K562 (cell line): ENCODE results near the gene TPD52L2. TPM values are rescaled to one million over a fixed set of nuclear protein-coding genes. Genes with fewer than 3 reads are reported as not detected.

ENCODE experiments used
- CBX2 ChIP-seq: fragments of 200-600 bp; sonication (generic); IDR thresholded peaks from one replicate; pipeline ENCODE4 v1.6.1; 2012; ENCODE audit warnings: mild to moderate bottlenecking, low read length, inconsistent platforms; ENCODE audit not compliant: insufficient read depth, poor library complexity, severe bottlenecking
- CBX5 ChIP-seq: IDR thresholded peaks from 2 replicates; pipeline ENCODE4 v1.6.1; 2014; ENCODE audit warnings: low read depth, borderline replicate concordance
- KLF16 ChIP-seq: IDR thresholded peaks from 2 replicates; pipeline ENCODE4 v1.6.1; 2016; ENCODE audit warnings: antibody characterized with exemption
- ZNF133 ChIP-seq: fragments of 250-450 bp; sonication (Bioruptor Pico); IDR thresholded peaks from 2 replicates; pipeline ENCODE4 v1.4.0; 2020; ENCODE audit warnings: mild to moderate bottlenecking
- ZNF717 ChIP-seq: fragments of 250-450 bp; sonication (Bioruptor Pico); IDR thresholded peaks from 2 replicates; pipeline ENCODE4 v1.5.0; 2021
- polyA plus RNA-seq, 8 experiments: library from polyadenylated mRNA; depleted of rRNA in 4 of 8; stranded (reverse) in 5 of 8; unstranded in 3 of 8; fragments of >200 nt; fragmentation: Nextera tagmentation in 2 of 8; fragmentation: Illumina TruSeq in 1 of 8; extraction: Ambion mirVana in 2 of 8; extraction: Trizol in 1 of 8; gene quantifications; 2 replicates each; pipeline versions ENCODE4 v1.2.1 to v1.2.3, GENCODE V29; 2011 to 2014; ENCODE audit warnings: inconsistent platforms in 1 of 8, missing spikeins in 1 of 8
- total RNA-seq, 7 experiments: library from RNA; depleted of rRNA in 6 of 7; stranded (reverse); fragments of >200 nt in 6 of 7; fragmentation: Illumina TruSeq in 2 of 7; extraction: Trizol in 2 of 7; gene quantifications; 2 replicates each; pipeline versions ENCODE4 v1.2.1 to v1.2.3, GENCODE V29; 2011 to 2021; ENCODE audit warnings: low replicate concordance in 1 of 7
- TF ChIP-seq, protein P1 (sequence below): fragments of 200-800 bp; sonication (Bioruptor generic); IDR thresholded peaks from 2 replicates; pipeline ENCODE4 v1.6.1; 2016; ENCODE audit warnings: missing genetic modification characterization, missing compliant biosample characterization
- TF ChIP-seq, protein P2 (sequence below): fragments of 450-650 bp; IDR thresholded peaks from 2 replicates; pipeline ENCODE4 v1.6.1; 2016; ENCODE audit warnings: low read depth

Gene TPD52L2
- total and polyA plus RNA-seq, 9 of the 15 experiments (the other 6 are each of a cell fraction or from before 2014, with no cell fraction given), result 1.9 to 117 (median 74.6) TPM

- TF ChIP-seq, protein P1, sequence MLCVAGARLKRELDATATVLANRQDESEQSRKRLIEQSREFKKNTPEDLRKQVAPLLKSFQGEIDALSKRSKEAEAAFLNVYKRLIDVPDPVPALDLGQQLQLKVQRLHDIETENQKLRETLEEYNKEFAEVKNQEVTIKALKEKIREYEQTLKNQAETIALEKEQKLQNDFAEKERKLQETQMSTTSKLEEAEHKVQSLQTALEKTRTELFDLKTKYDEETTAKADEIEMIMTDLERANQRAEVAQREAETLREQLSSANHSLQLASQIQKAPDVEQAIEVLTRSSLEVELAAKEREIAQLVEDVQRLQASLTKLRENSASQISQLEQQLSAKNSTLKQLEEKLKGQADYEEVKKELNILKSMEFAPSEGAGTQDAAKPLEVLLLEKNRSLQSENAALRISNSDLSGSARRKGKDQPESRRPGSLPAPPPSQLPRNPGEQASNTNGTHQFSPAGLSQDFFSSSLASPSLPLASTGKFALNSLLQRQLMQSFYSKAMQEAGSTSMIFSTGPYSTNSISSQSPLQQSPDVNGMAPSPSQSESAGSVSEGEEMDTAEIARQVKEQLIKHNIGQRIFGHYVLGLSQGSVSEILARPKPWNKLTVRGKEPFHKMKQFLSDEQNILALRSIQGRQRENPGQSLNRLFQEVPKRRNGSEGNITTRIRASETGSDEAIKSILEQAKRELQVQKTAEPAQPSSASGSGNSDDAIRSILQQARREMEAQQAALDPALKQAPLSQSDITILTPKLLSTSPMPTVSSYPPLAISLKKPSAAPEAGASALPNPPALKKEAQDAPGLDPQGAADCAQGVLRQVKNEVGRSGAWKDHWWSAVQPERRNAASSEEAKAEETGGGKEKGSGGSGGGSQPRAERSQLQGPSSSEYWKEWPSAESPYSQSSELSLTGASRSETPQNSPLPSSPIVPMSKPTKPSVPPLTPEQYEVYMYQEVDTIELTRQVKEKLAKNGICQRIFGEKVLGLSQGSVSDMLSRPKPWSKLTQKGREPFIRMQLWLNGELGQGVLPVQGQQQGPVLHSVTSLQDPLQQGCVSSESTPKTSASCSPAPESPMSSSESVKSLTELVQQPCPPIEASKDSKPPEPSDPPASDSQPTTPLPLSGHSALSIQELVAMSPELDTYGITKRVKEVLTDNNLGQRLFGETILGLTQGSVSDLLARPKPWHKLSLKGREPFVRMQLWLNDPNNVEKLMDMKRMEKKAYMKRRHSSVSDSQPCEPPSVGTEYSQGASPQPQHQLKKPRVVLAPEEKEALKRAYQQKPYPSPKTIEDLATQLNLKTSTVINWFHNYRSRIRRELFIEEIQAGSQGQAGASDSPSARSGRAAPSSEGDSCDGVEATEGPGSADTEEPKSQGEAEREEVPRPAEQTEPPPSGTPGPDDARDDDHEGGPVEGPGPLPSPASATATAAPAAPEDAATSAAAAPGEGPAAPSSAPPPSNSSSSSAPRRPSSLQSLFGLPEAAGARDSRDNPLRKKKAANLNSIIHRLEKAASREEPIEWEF (CRISPR knock-in tag), result no peak
- TF ChIP-seq ZNF717 (CRISPR knock-in tag) (no peak), ZNF133 (no peak), KLF16 (no peak), CBX2 (no peak), CBX5 (no peak)
- TF ChIP-seq, protein P2, sequence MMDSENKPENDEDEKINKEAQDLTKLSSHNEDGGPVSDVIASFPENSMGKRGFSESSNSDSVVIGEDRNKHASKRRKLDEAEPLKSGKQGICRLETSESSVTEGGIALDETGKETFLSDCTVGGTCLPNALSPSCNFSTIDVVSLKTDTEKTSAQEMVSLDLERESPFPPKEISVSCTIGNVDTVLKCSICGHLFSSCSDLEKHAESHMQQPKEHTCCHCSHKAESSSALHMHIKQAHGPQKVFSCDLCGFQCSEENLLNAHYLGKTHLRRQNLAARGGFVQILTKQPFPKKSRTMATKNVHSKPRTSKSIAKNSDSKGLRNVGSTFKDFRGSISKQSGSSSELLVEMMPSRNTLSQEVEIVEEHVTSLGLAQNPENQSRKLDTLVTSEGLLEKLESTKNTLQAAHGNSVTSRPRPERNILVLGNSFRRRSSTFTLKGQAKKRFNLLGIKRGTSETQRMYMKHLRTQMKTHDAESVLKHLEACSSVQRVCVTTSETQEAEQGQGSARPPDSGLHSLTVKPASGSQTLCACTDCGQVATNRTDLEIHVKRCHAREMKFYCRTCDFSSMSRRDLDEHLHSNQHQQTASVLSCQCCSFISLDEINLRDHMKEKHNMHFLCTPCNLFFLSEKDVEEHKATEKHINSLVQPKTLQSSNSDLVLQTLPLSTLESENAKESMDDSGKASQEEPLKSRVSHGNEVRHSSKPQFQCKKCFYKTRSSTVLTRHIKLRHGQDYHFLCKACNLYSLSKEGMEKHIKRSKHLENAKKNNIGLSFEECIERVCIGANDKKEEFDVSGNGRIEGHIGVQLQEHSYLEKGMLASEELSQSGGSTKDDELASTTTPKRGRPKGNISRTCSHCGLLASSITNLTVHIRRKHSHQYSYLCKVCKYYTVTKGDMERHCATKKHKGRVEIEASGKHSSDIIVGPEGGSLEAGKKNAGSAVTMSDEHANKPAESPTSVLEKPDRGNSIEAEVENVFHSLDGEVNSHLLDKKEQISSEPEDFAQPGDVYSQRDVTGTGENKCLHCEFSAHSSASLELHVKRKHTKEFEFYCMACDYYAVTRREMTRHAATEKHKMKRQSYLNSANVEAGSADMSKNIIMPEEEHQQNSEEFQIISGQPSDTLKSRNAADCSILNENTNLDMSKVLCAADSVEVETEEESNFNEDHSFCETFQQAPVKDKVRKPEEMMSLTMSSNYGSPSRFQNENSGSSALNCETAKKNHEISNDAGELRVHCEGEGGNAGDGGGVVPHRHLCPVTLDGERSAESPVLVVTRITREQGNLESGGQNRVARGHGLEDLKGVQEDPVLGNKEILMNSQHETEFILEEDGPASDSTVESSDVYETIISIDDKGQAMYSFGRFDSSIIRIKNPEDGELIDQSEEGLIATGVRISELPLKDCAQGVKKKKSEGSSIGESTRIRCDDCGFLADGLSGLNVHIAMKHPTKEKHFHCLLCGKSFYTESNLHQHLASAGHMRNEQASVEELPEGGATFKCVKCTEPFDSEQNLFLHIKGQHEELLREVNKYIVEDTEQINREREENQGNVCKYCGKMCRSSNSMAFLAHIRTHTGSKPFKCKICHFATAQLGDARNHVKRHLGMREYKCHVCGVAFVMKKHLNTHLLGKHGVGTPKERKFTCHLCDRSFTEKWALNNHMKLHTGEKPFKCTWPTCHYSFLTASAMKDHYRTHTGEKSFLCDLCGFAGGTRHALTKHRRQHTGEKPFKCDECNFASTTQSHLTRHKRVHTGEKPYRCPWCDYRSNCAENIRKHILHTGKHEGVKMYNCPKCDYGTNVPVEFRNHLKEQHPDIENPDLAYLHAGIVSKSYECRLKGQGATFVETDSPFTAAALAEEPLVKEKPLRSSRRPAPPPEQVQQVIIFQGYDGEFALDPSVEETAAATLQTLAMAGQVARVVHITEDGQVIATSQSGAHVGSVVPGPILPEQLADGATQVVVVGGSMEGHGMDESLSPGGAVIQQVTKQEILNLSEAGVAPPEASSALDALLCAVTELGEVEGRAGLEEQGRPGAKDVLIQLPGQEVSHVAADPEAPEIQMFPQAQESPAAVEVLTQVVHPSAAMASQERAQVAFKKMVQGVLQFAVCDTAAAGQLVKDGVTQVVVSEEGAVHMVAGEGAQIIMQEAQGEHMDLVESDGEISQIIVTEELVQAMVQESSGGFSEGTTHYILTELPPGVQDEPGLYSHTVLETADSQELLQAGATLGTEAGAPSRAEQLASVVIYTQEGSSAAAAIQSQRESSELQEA, result no peak
Measured at GRCh38 chr20:63828951-63829350, 36.1 kb upstream of the TPD52L2 start (continued).
